ENCODE results near the gene NOX1.
"Not testable (repeated sequence)": the region's sequence is repeated elsewhere in the genome, so short reads cannot be mapped to it uniquely, and the experiment has no call there.

The NOX1 gene

GRCh38 chrX:100819837-100820666 is 54.1 kb downstream of the NOX1 start, which contains the start of gene CSTF2:
CSTF2 (plus strand) TSS chrX:100820391; CDS start chrX:100820417, 26 bp downstream.
- TF ChIP-seq CTCF (IDR thresholded peaks at IDR 0.05; ENCODE audit: insufficient read depth, low read depth, low read length, missing control alignments), result no peak
- peak within 1 kb of the TSS; percentile 71 for H3K4me3 ChIP-seq (ENCODE audit: low read length)
- DNase-seq (ENCODE audit: low read depth), result peak; percentile 88

GRCh38 chrX:100819534-100819836 is 54.7 kb downstream of the NOX1 start:
- no peak for TF ChIP-seq CTCF (IDR thresholded peaks at IDR 0.05; ENCODE audit: insufficient read depth, low read depth, low read length, missing control alignments)
- DNase-seq (ENCODE audit: low read depth), result no peak
- H3K4me3 ChIP-seq (ENCODE audit: low read length), result peak overlapping the region; percentile 71

- no peak for TF ChIP-seq CTCF (IDR thresholded peaks at IDR 0.05; ENCODE audit: insufficient read depth, low read depth, low read length, missing control alignments)
- DNase-seq (ENCODE audit: low read depth), result no peak
- no peak overlapping the region for H3K4me3 ChIP-seq (ENCODE audit: low read length)
Measured at GRCh38 chrX:100817340-100817739, 56.8 kb downstream of the NOX1 start.

- no peak for TF ChIP-seq CTCF (IDR thresholded peaks at IDR 0.05; ENCODE audit: insufficient read depth, low read depth, low read length, missing control alignments)
- H3K4me3 ChIP-seq (ENCODE audit: low read length), result no peak overlapping the region
- DNase-seq (ENCODE audit: low read depth), result no peak
Measured at GRCh38 chrX:100812216-100813158, 61.7 kb downstream of the NOX1 start.

- DNase-seq (ENCODE audit: low read depth); H3K4me3 ChIP-seq (ENCODE audit: low read length): not testable (repeated sequence)
Measured at GRCh38 chrX:100808265-100808664, 65.9 kb downstream of the NOX1 start.

- no peak overlapping the region for H3K4me3 ChIP-seq (ENCODE audit: low read length)
- TF ChIP-seq CTCF (IDR thresholded peaks at IDR 0.05; ENCODE audit: insufficient read depth, low read depth, low read length, missing control alignments), result no peak
- no peak for DNase-seq (ENCODE audit: low read depth)
Measured at GRCh38 chrX:100804780-100805179, 69.4 kb downstream of the NOX1 start.

GRCh38 chrX:100802843-100803242 is 71.3 kb downstream of the NOX1 start:
- DNase-seq (ENCODE audit: low read depth), result no peak
- H3K4me3 ChIP-seq (ENCODE audit: low read length), result no peak overlapping the region
- no peak for TF ChIP-seq CTCF (IDR thresholded peaks at IDR 0.05; ENCODE audit: insufficient read depth, low read depth, low read length, missing control alignments)
